ENCODE data around the gene BCL2L13. TPM values are rescaled to one million over a fixed set of nuclear protein-coding genes. Genes with fewer than 3 reads are reported as not detected.

Gene BCL2L13
- 10 to 100 TPM; 37.8 to 38.9 TPM for total RNA-seq
- 10 to 100 TPM; 30.5 to 36.1 (median 32.9) TPM for polyA plus RNA-seq (ENCODE audit: insufficient read length in 6 of 6)
- long read RNA-seq, donor 1, full-length matches to known transcripts = 9 of 9 reads
- long read RNA-seq, donor 1, partial matches to known transcripts = 0 of 9 reads
- long read RNA-seq, donor 1, other reads (novel, unspliced or antisense) = 0 of 9 reads
- long read RNA-seq, donor 2, transcript BCL2L13-201 (7 exons, 2,992 nt) = major isoform, 6 of 71 reads
- long read RNA-seq, donor 2, partial matches to known transcripts = 23 of 71 reads
- long read RNA-seq, donor 2, other reads (novel, unspliced or antisense) = 41 of 71 reads
- long read RNA-seq, donor 3, partial matches to known transcripts = 0 of 1 reads
- long read RNA-seq, donor 3, other reads (novel, unspliced or antisense) = 0 of 1 reads
- long read RNA-seq, donor 4, partial matches to known transcripts = 1 of 7 reads
- long read RNA-seq, donor 4, other reads (novel, unspliced or antisense) = 3 of 7 reads
- long read RNA-seq, donor 5, partial matches to known transcripts = 0 of 3 reads
- long read RNA-seq, donor 5, other reads (novel, unspliced or antisense) = 0 of 3 reads
- long read RNA-seq, donor 6, partial matches to known transcripts = 12 of 36 reads
- long read RNA-seq, donor 6, other reads (novel, unspliced or antisense) = 22 of 36 reads
- long read RNA-seq, donor 7, full-length matches to known transcripts = 3 of 3 reads
- long read RNA-seq, donor 7, partial matches to known transcripts = 0 of 3 reads
- long read RNA-seq, donor 7, other reads (novel, unspliced or antisense) = 0 of 3 reads
- long read RNA-seq, donor 8, partial matches to known transcripts = 25 of 28 reads
- long read RNA-seq, donor 8, other reads (novel, unspliced or antisense) = 0 of 28 reads
- long read RNA-seq, donor 9, partial matches to known transcripts = 0 of 1 reads
- long read RNA-seq, donor 9, other reads (novel, unspliced or antisense) = 0 of 1 reads
- long read RNA-seq, donor 10, partial matches to known transcripts = 0 of 4 reads
- long read RNA-seq, donor 10, other reads (novel, unspliced or antisense) = 0 of 4 reads
- long read RNA-seq, donor 11, full-length matches to known transcripts = 9 of 83 reads
- long read RNA-seq, donor 11, partial matches to known transcripts = 48 of 83 reads
- long read RNA-seq, donor 11, other reads (novel, unspliced or antisense) = 26 of 83 reads
- long read RNA-seq, donor 12, full-length matches to known transcripts = 7 of 37 reads
- long read RNA-seq, donor 12, partial matches to known transcripts = 30 of 37 reads
- long read RNA-seq, donor 12, other reads (novel, unspliced or antisense) = 0 of 37 reads

DNA sequence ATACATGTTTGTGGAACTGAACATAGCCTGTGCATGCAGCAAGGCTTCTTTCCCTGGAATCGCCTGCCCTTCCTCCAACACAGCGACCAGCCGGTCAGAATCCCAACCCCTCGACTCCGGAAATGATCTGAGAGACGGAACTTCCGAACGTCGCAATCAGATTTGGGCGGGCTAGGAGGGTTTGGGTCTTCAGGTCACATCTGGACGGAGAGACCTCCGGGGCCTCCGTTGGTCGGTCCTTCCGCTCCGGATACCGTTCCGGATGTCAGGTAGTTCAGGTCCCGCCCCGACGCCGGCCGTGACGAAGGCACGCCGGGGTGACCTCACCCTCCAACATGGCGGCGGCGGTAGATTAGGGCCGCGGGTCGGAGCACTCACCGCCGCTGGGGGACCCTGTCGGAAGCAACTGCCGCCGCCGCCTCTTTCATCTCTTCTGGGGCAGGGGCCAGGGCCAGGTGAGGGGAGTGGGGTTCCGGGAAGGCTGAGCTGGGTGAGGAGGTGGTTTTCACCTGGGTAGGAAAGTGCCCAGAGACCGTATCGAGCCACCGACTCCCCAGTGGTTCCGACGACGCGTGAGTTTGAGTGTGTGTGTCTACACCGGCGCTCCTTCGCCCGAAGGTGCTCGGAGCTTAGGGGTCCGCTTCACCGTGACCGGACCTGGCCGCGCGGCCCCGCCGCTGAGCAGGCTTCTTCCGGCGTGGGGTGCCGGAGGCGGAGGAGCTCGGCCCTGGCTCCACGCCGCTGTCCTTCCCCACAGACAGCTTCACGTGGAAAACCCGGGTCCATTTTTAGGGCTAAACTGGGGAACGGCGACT is at the start of gene BCL2L13:
BCL2L13 (plus strand) TSS at position 326 of the 815 bp plus-strand sequence. CDS start 16,955 bp downstream, outside the sequence.
- DNase-seq (peak; percentile 89 to 98 (median 95)), ATAC-seq (peak; percentile 98)
- TF ChIP-seq, protein P1, sequence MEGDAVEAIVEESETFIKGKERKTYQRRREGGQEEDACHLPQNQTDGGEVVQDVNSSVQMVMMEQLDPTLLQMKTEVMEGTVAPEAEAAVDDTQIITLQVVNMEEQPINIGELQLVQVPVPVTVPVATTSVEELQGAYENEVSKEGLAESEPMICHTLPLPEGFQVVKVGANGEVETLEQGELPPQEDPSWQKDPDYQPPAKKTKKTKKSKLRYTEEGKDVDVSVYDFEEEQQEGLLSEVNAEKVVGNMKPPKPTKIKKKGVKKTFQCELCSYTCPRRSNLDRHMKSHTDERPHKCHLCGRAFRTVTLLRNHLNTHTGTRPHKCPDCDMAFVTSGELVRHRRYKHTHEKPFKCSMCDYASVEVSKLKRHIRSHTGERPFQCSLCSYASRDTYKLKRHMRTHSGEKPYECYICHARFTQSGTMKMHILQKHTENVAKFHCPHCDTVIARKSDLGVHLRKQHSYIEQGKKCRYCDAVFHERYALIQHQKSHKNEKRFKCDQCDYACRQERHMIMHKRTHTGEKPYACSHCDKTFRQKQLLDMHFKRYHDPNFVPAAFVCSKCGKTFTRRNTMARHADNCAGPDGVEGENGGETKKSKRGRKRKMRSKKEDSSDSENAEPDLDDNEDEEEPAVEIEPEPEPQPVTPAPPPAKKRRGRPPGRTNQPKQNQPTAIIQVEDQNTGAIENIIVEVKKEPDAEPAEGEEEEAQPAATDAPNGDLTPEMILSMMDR (IDR thresholded peaks at IDR 0.05) = no peak
- H3K9me3 ChIP-seq = no peaks in the 10 kb centered on the region
- H3K4me3 ChIP-seq = peak within 1 kb of the TSS; percentile 66 to 82
- H3K36me3 ChIP-seq = no peaks in the 10 kb centered on the region
- intact Hi-C loops (cut with DNase I) = no loop called here
- H3K27ac ChIP-seq = peak within 1 kb of the TSS; percentile 99
- H3K4me1 ChIP-seq = peaks cover 4 to 50% of the 10 kb centered on the region in 2 donors
- H3K27me3 ChIP-seq = no peaks in the 10 kb centered on the region

GRCh38 chr22:17589810-17590375 is 48.7 kb upstream of the BCL2L13 start:
- no peak overlapping the region for H3K27ac ChIP-seq
- intact Hi-C loops (cut with DNase I) = no loop called here
- H3K4me1 ChIP-seq = no peaks in the 10 kb centered on the region
- TF ChIP-seq, protein P1 (IDR thresholded peaks at IDR 0.05) = no peak
- H3K36me3 ChIP-seq = peaks cover 0 to 53% of the 10 kb centered on the region in 2 donors
- H3K27me3 ChIP-seq = no peaks in the 10 kb centered on the region
- DNase-seq (no peak), ATAC-seq (no peak)
- no peaks in the 10 kb centered on the region for H3K9me3 ChIP-seq
- H3K4me3 ChIP-seq = no peak overlapping the region

GRCh38 chr22:17590586-17590985 is 48.0 kb upstream of the BCL2L13 start:
- H3K4me3 ChIP-seq = no peak overlapping the region
- no peak overlapping the region for H3K27ac ChIP-seq
- H3K36me3 ChIP-seq = peaks cover 0 to 60% of the 10 kb centered on the region in 2 donors
- TF ChIP-seq, protein P1 (IDR thresholded peaks at IDR 0.05) = no peak
- no peaks in the 10 kb centered on the region for H3K9me3 ChIP-seq
- ATAC-seq (no peak), DNase-seq (no peak)
- no peaks in the 10 kb centered on the region for H3K4me1 ChIP-seq
- intact Hi-C loops (cut with DNase I) = no loop called here
- no peaks in the 10 kb centered on the region for H3K27me3 ChIP-seq

DNA sequence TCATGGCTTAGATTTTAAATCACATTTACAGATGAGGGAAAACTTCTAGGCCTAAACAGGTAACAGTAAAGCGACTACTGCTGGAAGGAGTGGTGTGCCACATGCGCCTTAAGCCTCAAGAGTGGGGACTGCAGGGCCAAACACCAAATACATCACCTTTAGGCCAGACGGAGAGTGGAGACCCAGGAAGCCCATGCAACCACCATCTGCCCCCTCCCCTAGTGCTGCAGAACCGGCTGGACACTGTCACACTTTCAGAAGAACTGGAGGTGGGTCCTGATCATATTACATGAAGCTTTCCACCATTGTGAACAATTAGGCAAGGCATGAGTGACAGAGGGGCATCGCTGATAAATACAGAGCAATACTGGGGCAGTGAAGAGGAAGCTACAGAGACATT is 46.4 kb upstream of the BCL2L13 start:
- Histone ChIP-seq H3K36me3 (peaks cover 0 to 76% of the 10 kb centered on the region in 2 donors), H3K4me1 (no peaks in the 10 kb centered on the region), H3K9me3 (no peaks in the 10 kb centered on the region), H3K4me3 (no peak overlapping the region), H3K27ac (no peak overlapping the region), H3K27me3 (no peaks in the 10 kb centered on the region)
- no peak for DNase-seq
- no peak for ATAC-seq
- intact Hi-C loops (cut with DNase I) = no loop called here
- TF ChIP-seq, protein P1 (IDR thresholded peaks at IDR 0.05) = no peak
